PC-3 (cell line): ENCODE results near the gene GXYLT2. TPM values are rescaled to one million over a fixed set of nuclear protein-coding genes. Genes with fewer than 3 reads are reported as not detected.
"Not testable (repeated sequence)": the region's sequence is repeated elsewhere in the genome, so short reads cannot be mapped to it uniquely, and the experiment has no call there.

ENCODE experiments used
- ATAC-seq: fragments of 200-7000 bp; cut with Tn5 transposase; 2 replicates; pipeline ENCODE4 v1.9.1; 2020; ENCODE audit warnings: mild to moderate bottlenecking, moderate library complexity
- BruUV-seq: library from RNA; stranded (reverse); fragments of 400-500 nt; replicated peaks from 2 replicates; lab custom pipeline; 2021; lab: Mats Ljungman, UMichigan
- CTCF ChIA-PET: fragments of 300-600 bp; sonication (Branson Sonifier 250); formaldehyde crosslinking; loops from one replicate; lab custom pipeline; 2022; ENCODE audit warnings: antibody characterized with exemption; lab: Charles Lee
- POLR2A ChIA-PET: fragments of 300-600 bp; sonication (Branson Sonifier 250); formaldehyde crosslinking; loops from one replicate; lab custom pipeline; 2022; ENCODE audit warnings: antibody characterized with exemption; ENCODE audit not compliant: unreplicated experiment; lab: Charles Lee
- DNase-seq: peaks from one replicate; pipeline ENCODE4 v3.0.0-alpha.2; 2015
- H2AFZ ChIP-seq: fragments of 300-600 bp; sonication (generic); 2 replicates; pipeline ENCODE4 v1.6.0; 2016; ENCODE audit warnings: antibody characterized with exemption, low read length
- H3F3A ChIP-seq: fragments of 300-600 bp; sonication (generic); one replicate; pipeline ENCODE4 v1.6.0; 2017; ENCODE audit warnings: antibody characterized with exemption, low read length, control low read depth, mild to moderate bottlenecking; ENCODE audit not compliant: unreplicated experiment
- H3K27ac ChIP-seq: fragments of 300-600 bp; sonication (generic); 2 replicates; pipeline ENCODE4 v1.5.1; 2016; ENCODE audit warnings: mild to moderate bottlenecking, low read length
- H3K27me3 ChIP-seq: fragments of 300-600 bp; sonication (generic); 2 replicates; pipeline ENCODE4 v1.6.1; 2016; ENCODE audit warnings: low read length, mixed read lengths
- H3K36me3 ChIP-seq: fragments of 300-600 bp; sonication (generic); 2 replicates; pipeline ENCODE4 v1.6.1; 2016; ENCODE audit warnings: low read depth, mixed run types, low read length, mixed read lengths
- H3K4me1 ChIP-seq: fragments of 300-600 bp; sonication (generic); 2 replicates; pipeline ENCODE4 v1.5.1; 2016; ENCODE audit warnings: low read length; ENCODE audit not compliant: insufficient read depth
- H3K4me2 ChIP-seq: fragments of 300-600 bp; sonication (generic); 2 replicates; pipeline ENCODE4 v1.6.0; 2016; ENCODE audit warnings: low read length
- H3K4me3 ChIP-seq: fragments of 300-600 bp; sonication (generic); 2 replicates; pipeline ENCODE4 v1.5.1; 2016; ENCODE audit warnings: mild to moderate bottlenecking, low read length, mixed read lengths
- H3K79me2 ChIP-seq: fragments of 300-600 bp; sonication (generic); 2 replicates; pipeline ENCODE4 v1.6.1; 2017; ENCODE audit warnings: low read length, mixed read lengths
- H3K9ac ChIP-seq: fragments of 300-600 bp; sonication (generic); 2 replicates; pipeline ENCODE4 v1.6.0; 2016; ENCODE audit warnings: mild to moderate bottlenecking, low read length
- H3K9me2 ChIP-seq: fragments of 300-600 bp; sonication (generic); replicated peaks from 2 replicates; pipeline ENCODE4 v1.6.1; 2016; ENCODE audit warnings: mixed run types, low read length, mixed read lengths
- H3K9me3 ChIP-seq: fragments of 300-600 bp; sonication (generic); 2 replicates; pipeline ENCODE4 v1.6.1; 2016; ENCODE audit warnings: low read length, mixed read lengths
- H4K20me1 ChIP-seq: fragments of 300-600 bp; sonication (generic); 2 replicates; pipeline ENCODE4 v1.6.1; 2016; ENCODE audit warnings: low read length, mixed read lengths
- CTCF ChIP-seq: fragments of 300-600 bp; sonication (generic); conservative IDR thresholded peaks from 2 replicates; pipeline ENCODE4 v1.5.1; 2017; ENCODE audit warnings: antibody characterized with exemption, low read depth, mild to moderate bottlenecking, low read length
- EZH2 ChIP-seq: fragments of 300-600 bp; sonication (generic); IDR thresholded peaks from one replicate; pipeline ENCODE4 v1.6.1; 2017; ENCODE audit warnings: antibody characterized with exemption, mild to moderate bottlenecking, low read length; ENCODE audit not compliant: unreplicated experiment
- EZH2phosphoT487 ChIP-seq: fragments of 300-600 bp; sonication (generic); IDR thresholded peaks from 2 replicates; pipeline ENCODE4 v1.6.1; 2018; ENCODE audit warnings: mild to moderate bottlenecking, antibody characterized with exemption, low read length, borderline replicate concordance
- intact Hi-C: fragments of 100-400 bp; cut with micrococcal nuclease; formaldehyde crosslinking; loops from 2 replicates; pipeline ENCODE4 v1.9.0; 2023
- total RNA-seq: library from RNA; depleted of rRNA; stranded (reverse); fragments of >200 nt; gene quantifications from 2 replicates; pipeline ENCODE4 v1.2.3, GENCODE V29; 2014

The GXYLT2 gene
- total RNA-seq, 1 experiment from 2014 or later: 12.6 TPM

GRCh38 chr3:72998466-72998865 lies 110.6 kb downstream of the GXYLT2 start:
- TF ChIP-seq CTCF (no peak), EZH2 (no peak), EZH2phosphoT487 (no peak)
- Histone ChIP-seq H3F3A (no peaks in the 10 kb centered on the region), H3K9me3 (no peaks in the 10 kb centered on the region), H3K4me2 (peak overlapping the region; percentile 94), H3K36me3 (peaks cover 28% of the 10 kb centered on the region), H3K9me2 (no peaks in the 10 kb centered on the region), H3K27ac (no peak overlapping the region), H3K27me3 (no peaks in the 10 kb centered on the region), H4K20me1 (peaks cover 48% of the 10 kb centered on the region), H3K79me2 (peaks cover 65% of the 10 kb centered on the region), H3K9ac (peak overlapping the region; percentile 83), H3K4me1 (peaks cover 28% of the 10 kb centered on the region), H2AFZ (no peak overlapping the region), H3K4me3 (peak overlapping the region; percentile 85)
- ChIA-PET CTCF (no interaction called here), POLR2A (no interaction called here)
- intact Hi-C loops: loop anchor here (5.0 kb wide), 2 partner anchors 39 to 151 kb away; partner anchors contain the start of gene SHQ1
- DNase-seq: no peak
- BruUV-seq: no TSS peak
- ATAC-seq: no peak

- ChIA-PET POLR2A (no interaction called here), CTCF (no interaction called here)
- BruUV-seq: no TSS peak
- Histone ChIP-seq H3K9me3 (no peaks in the 10 kb centered on the region), H3F3A (no peaks in the 10 kb centered on the region), H2AFZ (no peak overlapping the region), H3K36me3 (peaks cover 28% of the 10 kb centered on the region), H3K9ac (no peak overlapping the region), H4K20me1 (peaks cover 53% of the 10 kb centered on the region), H3K4me3 (peak overlapping the region; percentile 85), H3K27ac (no peak overlapping the region), H3K4me1 (peaks cover 28% of the 10 kb centered on the region), H3K27me3 (no peaks in the 10 kb centered on the region), H3K79me2 (peaks cover 80% of the 10 kb centered on the region), H3K4me2 (peak overlapping the region; percentile 94), H3K9me2 (no peaks in the 10 kb centered on the region)
- ATAC-seq (no peak), DNase-seq (no peak)
- intact Hi-C loops: loop anchor here (5.0 kb wide), 2 partner anchors 37 to 153 kb away; partner anchors contain the start of gene SHQ1
- TF ChIP-seq EZH2 (no peak), EZH2phosphoT487 (no peak), CTCF (no peak)
Measured at GRCh38 chr3:72999951-73000350, 112.1 kb downstream of the GXYLT2 start.

GRCh38 chr3:73003050-73003449 lies 115.2 kb downstream of the GXYLT2 start:
- H3K9me3 ChIP-seq, H3K9ac ChIP-seq, H2AFZ ChIP-seq, H3K4me3 ChIP-seq, H3K27ac ChIP-seq, H3K4me2 ChIP-seq, ATAC-seq, H3K27me3 ChIP-seq, H3F3A ChIP-seq, DNase-seq, H3K9me2 ChIP-seq, CTCF ChIA-PET, BruUV-seq, POLR2A ChIA-PET, intact Hi-C loops: not testable (repeated sequence)
- peaks cover 75% of the 10 kb centered on the region for H4K20me1 ChIP-seq
- peaks cover 24% of the 10 kb centered on the region for H3K4me1 ChIP-seq
- H3K79me2 ChIP-seq: peaks cover 99% of the 10 kb centered on the region
- H3K36me3 ChIP-seq: peaks cover 50% of the 10 kb centered on the region
